ENCODE results near the gene ZCCHC12. TPM values are rescaled to one million over a fixed set of nuclear protein-coding genes. Genes with fewer than 3 reads are reported as not detected.

The ZCCHC12 gene
- polyA plus RNA-seq, 1 of the 3 experiments (the other 2 are of a cell fraction), result 0.26 TPM

DNA sequence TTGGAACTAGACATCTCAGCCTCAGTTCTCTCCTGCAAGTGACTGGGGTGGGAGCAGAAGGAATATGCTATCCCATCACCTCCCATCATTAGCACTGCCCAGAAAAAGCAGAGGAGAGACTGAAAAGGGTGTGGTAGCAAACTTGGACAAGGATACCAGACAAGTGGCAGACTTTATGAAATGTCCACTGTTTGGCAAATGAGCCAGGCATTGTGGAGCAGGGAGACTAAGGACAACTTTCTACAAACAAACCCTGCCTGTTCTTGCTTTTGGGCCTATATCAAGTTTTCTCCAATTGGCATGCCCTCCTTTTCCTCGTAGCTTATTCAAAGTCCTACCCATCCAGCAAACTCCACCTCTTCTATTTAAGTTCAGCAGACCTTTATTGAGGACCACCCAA lies 41.6 kb downstream of the ZCCHC12 start:
- Histone ChIP-seq H3F3A (replicated peaks; ENCODE audit: insufficient read depth) (no peaks in the 10 kb centered on the region), H3K27me3 (ENCODE audit: insufficient read depth) (peaks cover 5% of the 10 kb centered on the region), H3K4me3 (ENCODE audit: low read depth in 2 of 2, low read length in 1 of 2) (no peak overlapping the region), H3K9me2 (no peaks in the 10 kb centered on the region), H3K4me2 (no peak overlapping the region), H3K36me3 (replicated peaks in 1 of 2; ENCODE audit: control insufficient read depth in 1 of 2, insufficient read depth in 2 of 2, low read length in 1 of 2) (no peaks in the 10 kb centered on the region), H3K9ac (no peak overlapping the region), H3K27ac (ENCODE audit: low read depth in 2 of 2, low read length in 1 of 2) (no peak overlapping the region), H4K20me1 (ENCODE audit: insufficient read depth) (no peaks in the 10 kb centered on the region), H3K9me3 (no peaks in the 10 kb centered on the region), H2AFZ (ENCODE audit: low read depth) (no peak overlapping the region), H3K4me1 (ENCODE audit: control insufficient read depth in 1 of 2, insufficient read depth in 2 of 2, low read depth in 1 of 2, low read length in 1 of 2) (no peaks in the 10 kb centered on the region; a peak in 1 of 4 replicates), H3K79me2 (ENCODE audit: insufficient read depth) (no peaks in the 10 kb centered on the region)
- DNase-seq, result no peak
- ChIA-PET CTCF (interaction anchor here (0.6 to 1.2 kb wide), 3 partner anchors 12 to 289 kb away, joined by 3 to 5 read pairs (median 5); no protein-coding TSS in a partner anchor), POLR2A (no interaction called here)
- WGBS (ENCODE audit: low lambda C conversion rate), result 38% methylated on average over 1 of the region's 1 CpG
- TF ChIP-seq, protein P1, sequence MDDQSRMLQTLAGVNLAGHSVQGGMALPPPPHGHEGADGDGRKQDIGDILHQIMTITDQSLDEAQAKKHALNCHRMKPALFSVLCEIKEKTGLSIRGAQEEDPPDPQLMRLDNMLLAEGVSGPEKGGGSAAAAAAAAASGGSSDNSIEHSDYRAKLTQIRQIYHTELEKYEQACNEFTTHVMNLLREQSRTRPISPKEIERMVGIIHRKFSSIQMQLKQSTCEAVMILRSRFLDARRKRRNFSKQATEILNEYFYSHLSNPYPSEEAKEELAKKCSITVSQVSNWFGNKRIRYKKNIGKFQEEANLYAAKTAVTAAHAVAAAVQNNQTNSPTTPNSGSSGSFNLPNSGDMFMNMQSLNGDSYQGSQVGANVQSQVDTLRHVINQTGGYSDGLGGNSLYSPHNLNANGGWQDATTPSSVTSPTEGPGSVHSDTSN (IDR thresholded peaks at IDR 0.05), result no peak
- TF ChIP-seq, protein P2, sequence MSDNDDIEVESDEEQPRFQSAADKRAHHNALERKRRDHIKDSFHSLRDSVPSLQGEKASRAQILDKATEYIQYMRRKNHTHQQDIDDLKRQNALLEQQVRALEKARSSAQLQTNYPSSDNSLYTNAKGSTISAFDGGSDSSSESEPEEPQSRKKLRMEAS (IDR thresholded peaks at IDR 0.05; ENCODE audit: low read depth), result no peak
- TF ChIP-seq EP300 (IDR thresholded peaks at IDR 0.05; ENCODE audit: borderline replicate concordance in 1 of 2, low read depth in 1 of 2, low read length in 1 of 2) (no peak), RCOR1 (IDR thresholded peaks at IDR 0.05; ENCODE audit: low read length) (no peak), ELF1 (IDR thresholded peaks at IDR 0.05) (no peak), MXI1 (IDR thresholded peaks at IDR 0.05; ENCODE audit: low read depth, low read length) (no peak), TAF1 (IDR thresholded peaks at IDR 0.05; ENCODE audit: borderline replicate concordance, low read depth, low read length) (no peak), FOSL2 (IDR thresholded peaks at IDR 0.05; ENCODE audit: borderline replicate concordance, low read depth) (no peak), FOXM1 (IDR thresholded peaks at IDR 0.05; ENCODE audit: low read depth) (no peak), MEF2A (IDR thresholded peaks at IDR 0.05; ENCODE audit: borderline replicate concordance, low read depth) (no peak), GATA2 (CRISPR knock-in tag; IDR thresholded peaks at IDR 0.05) (no peak), SIN3A (IDR thresholded peaks at IDR 0.05; ENCODE audit: borderline replicate concordance, low read depth, low read length) (no peak), GABPA (IDR thresholded peaks at IDR 0.05; ENCODE audit: low read depth) (no peak)
- TF ChIP-seq, protein P3, sequence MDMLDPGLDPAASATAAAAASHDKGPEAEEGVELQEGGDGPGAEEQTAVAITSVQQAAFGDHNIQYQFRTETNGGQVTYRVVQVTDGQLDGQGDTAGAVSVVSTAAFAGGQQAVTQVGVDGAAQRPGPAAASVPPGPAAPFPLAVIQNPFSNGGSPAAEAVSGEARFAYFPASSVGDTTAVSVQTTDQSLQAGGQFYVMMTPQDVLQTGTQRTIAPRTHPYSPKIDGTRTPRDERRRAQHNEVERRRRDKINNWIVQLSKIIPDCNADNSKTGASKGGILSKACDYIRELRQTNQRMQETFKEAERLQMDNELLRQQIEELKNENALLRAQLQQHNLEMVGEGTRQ (IDR thresholded peaks at IDR 0.05; ENCODE audit: borderline replicate concordance, low read depth, low read length), result no peak
- TF ChIP-seq, protein P4, sequence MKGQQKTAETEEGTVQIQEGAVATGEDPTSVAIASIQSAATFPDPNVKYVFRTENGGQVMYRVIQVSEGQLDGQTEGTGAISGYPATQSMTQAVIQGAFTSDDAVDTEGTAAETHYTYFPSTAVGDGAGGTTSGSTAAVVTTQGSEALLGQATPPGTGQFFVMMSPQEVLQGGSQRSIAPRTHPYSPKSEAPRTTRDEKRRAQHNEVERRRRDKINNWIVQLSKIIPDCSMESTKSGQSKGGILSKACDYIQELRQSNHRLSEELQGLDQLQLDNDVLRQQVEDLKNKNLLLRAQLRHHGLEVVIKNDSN (IDR thresholded peaks at IDR 0.05; ENCODE audit: borderline replicate concordance, low read depth), result no peak
- TF ChIP-seq, protein P5, sequence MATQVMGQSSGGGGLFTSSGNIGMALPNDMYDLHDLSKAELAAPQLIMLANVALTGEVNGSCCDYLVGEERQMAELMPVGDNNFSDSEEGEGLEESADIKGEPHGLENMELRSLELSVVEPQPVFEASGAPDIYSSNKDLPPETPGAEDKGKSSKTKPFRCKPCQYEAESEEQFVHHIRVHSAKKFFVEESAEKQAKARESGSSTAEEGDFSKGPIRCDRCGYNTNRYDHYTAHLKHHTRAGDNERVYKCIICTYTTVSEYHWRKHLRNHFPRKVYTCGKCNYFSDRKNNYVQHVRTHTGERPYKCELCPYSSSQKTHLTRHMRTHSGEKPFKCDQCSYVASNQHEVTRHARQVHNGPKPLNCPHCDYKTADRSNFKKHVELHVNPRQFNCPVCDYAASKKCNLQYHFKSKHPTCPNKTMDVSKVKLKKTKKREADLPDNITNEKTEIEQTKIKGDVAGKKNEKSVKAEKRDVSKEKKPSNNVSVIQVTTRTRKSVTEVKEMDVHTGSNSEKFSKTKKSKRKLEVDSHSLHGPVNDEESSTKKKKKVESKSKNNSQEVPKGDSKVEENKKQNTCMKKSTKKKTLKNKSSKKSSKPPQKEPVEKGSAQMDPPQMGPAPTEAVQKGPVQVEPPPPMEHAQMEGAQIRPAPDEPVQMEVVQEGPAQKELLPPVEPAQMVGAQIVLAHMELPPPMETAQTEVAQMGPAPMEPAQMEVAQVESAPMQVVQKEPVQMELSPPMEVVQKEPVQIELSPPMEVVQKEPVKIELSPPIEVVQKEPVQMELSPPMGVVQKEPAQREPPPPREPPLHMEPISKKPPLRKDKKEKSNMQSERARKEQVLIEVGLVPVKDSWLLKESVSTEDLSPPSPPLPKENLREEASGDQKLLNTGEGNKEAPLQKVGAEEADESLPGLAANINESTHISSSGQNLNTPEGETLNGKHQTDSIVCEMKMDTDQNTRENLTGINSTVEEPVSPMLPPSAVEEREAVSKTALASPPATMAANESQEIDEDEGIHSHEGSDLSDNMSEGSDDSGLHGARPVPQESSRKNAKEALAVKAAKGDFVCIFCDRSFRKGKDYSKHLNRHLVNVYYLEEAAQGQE (IDR thresholded peaks at IDR 0.05; ENCODE audit: low read depth, low read length), result no peak

All from SK-N-SH (cell line).